BJ (cell line): ENCODE measurements around the gene ATG5. TPM values are rescaled to one million over a fixed set of nuclear protein-coding genes. Genes with fewer than 3 reads are reported as not detected.

Experiments used
- CTCF ChIA-PET: fragments of 350-600 bp; formaldehyde crosslinking; extraction: SDS; loops from one replicate; lab custom pipeline; 2021; ENCODE audit warnings: antibody characterized with exemption, inconsistent platforms; lab: Yijun Ruan, JAX
- POLR2A ChIA-PET: fragments of 300-600 bp; sonication (Branson Sonifier 250); formaldehyde crosslinking; extraction: SDS; loops from one replicate; lab custom pipeline; 2021; ENCODE audit warnings: antibody characterized with exemption; lab: Charles Lee
- DNase-seq: peaks from one replicate; pipeline ENCODE4 v3.0.0-alpha.2; 2011; ENCODE audit warnings: low read depth
- H3K27me3 ChIP-seq: 2 replicates; pipeline ENCODE4 v1.6.0; 2011; ENCODE audit warnings: low read length; ENCODE audit not compliant: control insufficient read depth, insufficient read depth
- H3K36me3 ChIP-seq: 2 replicates; pipeline ENCODE4 v1.5.1; 2011; ENCODE audit warnings: low read length; ENCODE audit not compliant: control insufficient read depth, insufficient read depth
- H3K4me3 ChIP-seq: 2 replicates; pipeline ENCODE4 v1.5.1; 2011; ENCODE audit warnings: low read depth, mild to moderate bottlenecking, control low read depth, low read length
- CTCF ChIP-seq: IDR thresholded peaks from 2 replicates; pipeline ENCODE4 v1.5.1; 2011; ENCODE audit warnings: low read depth, mild to moderate bottlenecking, control low read depth, inconsistent platforms, low read length, moderate library complexity; ENCODE audit not compliant: insufficient read depth
- polyA plus RNA-seq: library from polyadenylated mRNA; depleted of rRNA; stranded (reverse); fragments of >200 nt; gene quantifications from 2 replicates; pipeline ENCODE4 v1.2.3, GENCODE V29; 2011

The ATG5 gene
- polyA plus RNA-seq, 1 experiment = 18.6 TPM

DNA sequence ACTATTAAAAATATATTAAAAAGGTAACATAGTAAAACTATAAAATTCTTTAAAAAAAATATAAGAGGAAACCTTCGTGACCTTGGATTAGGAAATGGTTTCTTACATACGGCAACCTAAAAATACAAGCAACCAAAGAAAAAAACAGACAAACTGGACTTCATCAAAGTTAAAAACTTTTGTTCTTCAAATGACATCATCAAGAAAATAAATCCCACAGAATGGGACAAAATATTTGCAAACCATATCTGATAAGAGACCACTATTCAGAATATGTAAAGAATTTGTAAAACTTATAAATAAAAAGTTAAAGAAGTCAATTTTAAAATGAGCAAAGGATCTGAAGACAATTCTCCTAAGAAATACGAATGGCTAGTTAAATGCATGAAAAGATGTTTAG lies 110.0 kb downstream of the ATG5 start:
- no peak for TF ChIP-seq CTCF
- Histone ChIP-seq H3K27me3 (no peaks in the 10 kb centered on the region), H3K36me3 (no peaks in the 10 kb centered on the region), H3K4me3 (no peak overlapping the region)
- CTCF ChIA-PET = no interaction called here
- no peak for DNase-seq
- POLR2A ChIA-PET = interaction anchor here (0.7 kb wide), 1 partner anchor 311 kb away, joined by 3 read pairs; no protein-coding TSS in a partner anchor

- H3K36me3 ChIP-seq = no peaks in the 10 kb centered on the region
- no peaks in the 10 kb centered on the region for H3K27me3 ChIP-seq
- H3K4me3 ChIP-seq = no peak overlapping the region
- DNase-seq = no peak
- no peak for TF ChIP-seq CTCF
- ChIA-PET POLR2A (interaction anchor here (0.7 kb wide), 1 partner anchor 125 kb away, joined by 3 read pairs; no protein-coding TSS in a partner anchor), CTCF (interaction anchor here (0.8 kb wide), 1 partner anchor 121 kb away, joined by 3 read pairs; no protein-coding TSS in a partner anchor)
These were observed 111.0 kb downstream of the ATG5 start for GRCh38 chr6:106214531-106214930.

GRCh38 chr6:106213660-106214289 lies 111.8 kb downstream of the ATG5 start:
- POLR2A ChIA-PET = no interaction called here
- DNase-seq = no peak
- no peaks in the 10 kb centered on the region for H3K36me3 ChIP-seq
- H3K4me3 ChIP-seq = no peak overlapping the region
- H3K27me3 ChIP-seq = no peaks in the 10 kb centered on the region
- CTCF ChIA-PET = interaction anchor here (1.1 to 1.4 kb wide), 3 partner anchors 9 to 125 kb away, joined by 3 read pairs; no protein-coding TSS in a partner anchor
- no peak for TF ChIP-seq CTCF

- H3K36me3 ChIP-seq = no peaks in the 10 kb centered on the region
- ChIA-PET POLR2A (no interaction called here), CTCF (interaction anchor here (1.1 to 1.4 kb wide), 3 partner anchors 10 to 124 kb away, joined by 3 read pairs; no protein-coding TSS in a partner anchor)
- DNase-seq = no peak
- H3K4me3 ChIP-seq = no peak overlapping the region
- TF ChIP-seq CTCF = no peak
- H3K27me3 ChIP-seq = no peaks in the 10 kb centered on the region
These were observed 113.0 kb downstream of the ATG5 start for GRCh38 chr6:106212576-106212975.

- no peaks in the 10 kb centered on the region for H3K36me3 ChIP-seq
- no peak overlapping the region for H3K4me3 ChIP-seq
- ChIA-PET CTCF (no interaction called here), POLR2A (no interaction called here)
- no peak for DNase-seq
- no peak for TF ChIP-seq CTCF
- H3K27me3 ChIP-seq = no peaks in the 10 kb centered on the region
These were observed 118.7 kb downstream of the ATG5 start for GRCh38 chr6:106206905-106207304.
